GM12878 (cell line): Measurements from ENCODE around the gene BFSP2. TPM values are rescaled to one million over a fixed set of nuclear protein-coding genes. Genes with fewer than 3 reads are reported as not detected.

Source experiments
- BRCA1 ChIP-seq: IDR thresholded peaks from 2 replicates; pipeline ENCODE4 v1.6.1; 2011; ENCODE audit warnings: low read depth, low read length, improper control_type of control experiment
- ESRRA ChIP-seq: IDR thresholded peaks from 2 replicates; pipeline ENCODE4 v1.6.1; 2012; ENCODE audit warnings: mild to moderate bottlenecking, low read length, improper control_type of control experiment
- HDAC6 ChIP-seq: fragments of 200-600 bp; sonication (generic); IDR thresholded peaks from one replicate; pipeline ENCODE4 v1.8.0; 2017; ENCODE audit warnings: antibody characterized with exemption; ENCODE audit not compliant: unreplicated experiment
- IRF4 ChIP-seq: IDR thresholded peaks from 2 replicates; pipeline ENCODE4 v1.6.1; 2011; ENCODE audit warnings: low read depth, low read length
- NBN ChIP-seq: fragments of 450-650 bp; IDR thresholded peaks from 2 replicates; pipeline ENCODE4 v1.6.1; 2016
- PAX5 ChIP-seq: IDR thresholded peaks from 2 replicates; pipeline ENCODE4 v1.6.1; 2011; ENCODE audit warnings: low read depth, low read length, borderline replicate concordance
- POLR2AphosphoS5 ChIP-seq: IDR thresholded peaks from 2 replicates; pipeline ENCODE4 v1.6.1; 2011; ENCODE audit warnings: mild to moderate bottlenecking, low read length, inconsistent platforms
- SIN3A ChIP-seq: IDR thresholded peaks from 2 replicates; pipeline ENCODE4 v1.6.1; 2012; ENCODE audit warnings: low read depth, low read length, improper control_type of control experiment
- TCF12 ChIP-seq: IDR thresholded peaks from 2 replicates; pipeline ENCODE4 v1.6.1; 2011; ENCODE audit warnings: low read depth, mild to moderate bottlenecking, low read length
- YY1 ChIP-seq: IDR thresholded peaks from 2 replicates; pipeline ENCODE4 v1.6.1; 2011; ENCODE audit warnings: low read depth, mild to moderate bottlenecking, low read length
- polyA plus RNA-seq, 11 experiments: library from polyadenylated mRNA; depleted of rRNA in 4 of 11; unstranded in 6 of 11; stranded (reverse) in 5 of 11; fragments of >200 nt; fragmentation: Nextera tagmentation in 4 of 11; fragmentation: Illumina TruSeq in 1 of 11; extraction: Ambion mirVana in 4 of 11; extraction: Trizol in 1 of 11; gene quantifications; 1 replicate in 1 of 11; 2 replicates in 10 of 11; pipeline versions ENCODE4 v1.2.1 to v1.2.3, GENCODE V29; 2011 to 2016; ENCODE audit warnings: inconsistent platforms in 2 of 11, missing spikeins in 2 of 11, low read depth in 1 of 11
- total RNA-seq, 4 experiments: library from RNA; depleted of rRNA in 3 of 4; stranded (reverse); fragments of >200 nt in 3 of 4; fragmentation: Illumina TruSeq in 1 of 4; extraction: Trizol in 1 of 4; gene quantifications; 2 replicates each; pipeline versions ENCODE4 v1.2.1 to v1.2.3, GENCODE V29; 2013 to 2021
- TF ChIP-seq, protein P1 (sequence below), 3 experiments: IDR thresholded peaks in 2 of 3; conservative IDR thresholded peaks in 1 of 3; 2 replicates each; pipeline ENCODE4 v1.5.1; 2011; ENCODE audit warnings: low read depth in 3 of 3, low read length in 3 of 3, mild to moderate bottlenecking in 3 of 3, control low read depth in 2 of 3, moderate library complexity in 2 of 3, inconsistent platforms in 1 of 3, mixed read lengths in 1 of 3; ENCODE audit not compliant: control insufficient read depth in 2 of 3, insufficient read depth in 1 of 3; ENCODE audit errors: extremely low read depth in 1 of 3
- TF ChIP-seq, protein P2 (sequence below): fragments of 450-650 bp; IDR thresholded peaks from 2 replicates; pipeline ENCODE4 v1.6.1; 2016; ENCODE audit warnings: mild to moderate bottlenecking
- TF ChIP-seq, protein P3 (sequence below): fragments of 450-650 bp; IDR thresholded peaks from 2 replicates; pipeline ENCODE4 v1.6.1; 2017; ENCODE audit warnings: mild to moderate bottlenecking

Gene BFSP2
- total and polyA plus RNA-seq, 10 of the 15 experiments (the other 5 are each of a cell fraction or from before 2014, with no cell fraction given), result 1.5 to 20.4 (median 7.3) TPM

- TF ChIP-seq, protein P1, sequence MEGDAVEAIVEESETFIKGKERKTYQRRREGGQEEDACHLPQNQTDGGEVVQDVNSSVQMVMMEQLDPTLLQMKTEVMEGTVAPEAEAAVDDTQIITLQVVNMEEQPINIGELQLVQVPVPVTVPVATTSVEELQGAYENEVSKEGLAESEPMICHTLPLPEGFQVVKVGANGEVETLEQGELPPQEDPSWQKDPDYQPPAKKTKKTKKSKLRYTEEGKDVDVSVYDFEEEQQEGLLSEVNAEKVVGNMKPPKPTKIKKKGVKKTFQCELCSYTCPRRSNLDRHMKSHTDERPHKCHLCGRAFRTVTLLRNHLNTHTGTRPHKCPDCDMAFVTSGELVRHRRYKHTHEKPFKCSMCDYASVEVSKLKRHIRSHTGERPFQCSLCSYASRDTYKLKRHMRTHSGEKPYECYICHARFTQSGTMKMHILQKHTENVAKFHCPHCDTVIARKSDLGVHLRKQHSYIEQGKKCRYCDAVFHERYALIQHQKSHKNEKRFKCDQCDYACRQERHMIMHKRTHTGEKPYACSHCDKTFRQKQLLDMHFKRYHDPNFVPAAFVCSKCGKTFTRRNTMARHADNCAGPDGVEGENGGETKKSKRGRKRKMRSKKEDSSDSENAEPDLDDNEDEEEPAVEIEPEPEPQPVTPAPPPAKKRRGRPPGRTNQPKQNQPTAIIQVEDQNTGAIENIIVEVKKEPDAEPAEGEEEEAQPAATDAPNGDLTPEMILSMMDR (IDR thresholded peaks at IDR 0.05 in 2 of 3, conservative IDR thresholded peaks at IDR 0.05 in 1 of 3; ENCODE audit: control insufficient read depth in 2 of 3, extremely low read depth in 1 of 3, insufficient read depth in 1 of 3, low read depth in 3 of 3, low read length in 3 of 3), result no peak
- TF ChIP-seq, protein P2, sequence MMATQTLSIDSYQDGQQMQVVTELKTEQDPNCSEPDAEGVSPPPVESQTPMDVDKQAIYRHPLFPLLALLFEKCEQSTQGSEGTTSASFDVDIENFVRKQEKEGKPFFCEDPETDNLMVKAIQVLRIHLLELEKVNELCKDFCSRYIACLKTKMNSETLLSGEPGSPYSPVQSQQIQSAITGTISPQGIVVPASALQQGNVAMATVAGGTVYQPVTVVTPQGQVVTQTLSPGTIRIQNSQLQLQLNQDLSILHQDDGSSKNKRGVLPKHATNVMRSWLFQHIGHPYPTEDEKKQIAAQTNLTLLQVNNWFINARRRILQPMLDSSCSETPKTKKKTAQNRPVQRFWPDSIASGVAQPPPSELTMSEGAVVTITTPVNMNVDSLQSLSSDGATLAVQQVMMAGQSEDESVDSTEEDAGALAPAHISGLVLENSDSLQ, result no peak
- TF ChIP-seq POLR2AphosphoS5 (no peak), BRCA1 (no peak), ESRRA (no peak), YY1 (no peak), NBN (no peak), SIN3A (no peak), TCF12 (no peak), IRF4 (no peak), PAX5 (no peak), HDAC6 (no peak)
- TF ChIP-seq, protein P3, sequence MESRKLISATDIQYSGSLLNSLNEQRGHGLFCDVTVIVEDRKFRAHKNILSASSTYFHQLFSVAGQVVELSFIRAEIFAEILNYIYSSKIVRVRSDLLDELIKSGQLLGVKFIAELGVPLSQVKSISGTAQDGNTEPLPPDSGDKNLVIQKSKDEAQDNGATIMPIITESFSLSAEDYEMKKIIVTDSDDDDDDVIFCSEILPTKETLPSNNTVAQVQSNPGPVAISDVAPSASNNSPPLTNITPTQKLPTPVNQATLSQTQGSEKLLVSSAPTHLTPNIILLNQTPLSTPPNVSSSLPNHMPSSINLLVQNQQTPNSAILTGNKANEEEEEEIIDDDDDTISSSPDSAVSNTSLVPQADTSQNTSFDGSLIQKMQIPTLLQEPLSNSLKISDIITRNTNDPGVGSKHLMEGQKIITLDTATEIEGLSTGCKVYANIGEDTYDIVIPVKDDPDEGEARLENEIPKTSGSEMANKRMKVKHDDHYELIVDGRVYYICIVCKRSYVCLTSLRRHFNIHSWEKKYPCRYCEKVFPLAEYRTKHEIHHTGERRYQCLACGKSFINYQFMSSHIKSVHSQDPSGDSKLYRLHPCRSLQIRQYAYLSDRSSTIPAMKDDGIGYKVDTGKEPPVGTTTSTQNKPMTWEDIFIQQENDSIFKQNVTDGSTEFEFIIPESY, result no peak
Measured at GRCh38 chr3:133469140-133469731, 69.4 kb downstream of the BFSP2 start (continued).
